ENCODE data around the gene NKIRAS2.

Gene NKIRAS2

DNA sequence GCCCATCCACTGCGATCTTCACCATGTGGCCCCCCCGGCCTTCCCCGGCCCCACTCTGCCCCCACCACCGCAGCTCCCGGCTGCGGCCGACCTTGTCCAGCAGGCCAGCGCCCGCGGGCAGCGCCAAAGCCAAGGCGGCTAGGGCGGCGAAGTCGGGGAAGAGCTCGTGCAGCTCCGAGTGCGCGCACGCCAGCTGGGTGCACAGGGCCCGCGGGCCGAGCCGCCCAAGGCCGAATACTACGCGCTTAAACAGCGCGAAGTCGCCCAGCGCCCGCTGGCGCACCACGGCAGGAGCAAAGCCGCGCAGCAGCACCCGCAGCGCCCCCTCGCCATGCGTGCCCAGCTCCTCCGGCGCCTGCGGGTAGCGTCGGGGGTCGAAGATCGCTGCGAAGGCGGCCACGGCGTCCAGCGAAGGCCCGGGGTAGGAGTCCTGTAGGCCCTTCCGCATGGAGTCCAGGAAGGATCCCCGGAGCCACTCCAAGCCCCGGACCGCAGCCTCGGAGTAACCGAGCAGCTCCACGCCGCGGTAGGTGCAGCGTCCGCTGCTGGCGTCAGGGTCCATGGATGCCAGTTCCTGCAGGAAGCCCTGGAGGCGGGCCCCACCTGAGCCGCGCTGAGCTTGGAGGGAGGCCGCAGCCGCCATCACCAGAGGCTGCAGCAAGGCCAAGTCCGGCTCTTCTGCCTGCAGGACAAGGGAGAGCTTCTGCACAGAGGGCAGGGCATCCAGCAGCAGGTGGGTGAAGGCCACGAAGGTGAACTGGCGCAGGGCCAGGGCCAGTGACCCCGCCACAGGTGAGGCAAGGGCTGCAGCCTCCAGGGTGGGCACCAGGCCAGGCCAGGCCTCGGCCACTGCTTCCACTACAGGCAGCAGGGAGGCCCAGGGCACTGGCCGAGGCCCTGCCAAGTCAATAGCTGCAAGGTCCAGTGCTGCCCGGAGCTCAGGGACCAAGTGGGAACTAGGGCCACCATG is 20.2 kb downstream of the NKIRAS2 start:
- DNase-seq (ENCODE audit: low read depth), result no peak
- no peak overlapping the region for H3K4me3 ChIP-seq (replicated peaks; ENCODE audit: low read depth, low read length)
- TF ChIP-seq, protein P1, sequence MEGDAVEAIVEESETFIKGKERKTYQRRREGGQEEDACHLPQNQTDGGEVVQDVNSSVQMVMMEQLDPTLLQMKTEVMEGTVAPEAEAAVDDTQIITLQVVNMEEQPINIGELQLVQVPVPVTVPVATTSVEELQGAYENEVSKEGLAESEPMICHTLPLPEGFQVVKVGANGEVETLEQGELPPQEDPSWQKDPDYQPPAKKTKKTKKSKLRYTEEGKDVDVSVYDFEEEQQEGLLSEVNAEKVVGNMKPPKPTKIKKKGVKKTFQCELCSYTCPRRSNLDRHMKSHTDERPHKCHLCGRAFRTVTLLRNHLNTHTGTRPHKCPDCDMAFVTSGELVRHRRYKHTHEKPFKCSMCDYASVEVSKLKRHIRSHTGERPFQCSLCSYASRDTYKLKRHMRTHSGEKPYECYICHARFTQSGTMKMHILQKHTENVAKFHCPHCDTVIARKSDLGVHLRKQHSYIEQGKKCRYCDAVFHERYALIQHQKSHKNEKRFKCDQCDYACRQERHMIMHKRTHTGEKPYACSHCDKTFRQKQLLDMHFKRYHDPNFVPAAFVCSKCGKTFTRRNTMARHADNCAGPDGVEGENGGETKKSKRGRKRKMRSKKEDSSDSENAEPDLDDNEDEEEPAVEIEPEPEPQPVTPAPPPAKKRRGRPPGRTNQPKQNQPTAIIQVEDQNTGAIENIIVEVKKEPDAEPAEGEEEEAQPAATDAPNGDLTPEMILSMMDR (IDR thresholded peaks at IDR 0.05; ENCODE audit: low read length, missing control alignments), result no peak

DNA sequence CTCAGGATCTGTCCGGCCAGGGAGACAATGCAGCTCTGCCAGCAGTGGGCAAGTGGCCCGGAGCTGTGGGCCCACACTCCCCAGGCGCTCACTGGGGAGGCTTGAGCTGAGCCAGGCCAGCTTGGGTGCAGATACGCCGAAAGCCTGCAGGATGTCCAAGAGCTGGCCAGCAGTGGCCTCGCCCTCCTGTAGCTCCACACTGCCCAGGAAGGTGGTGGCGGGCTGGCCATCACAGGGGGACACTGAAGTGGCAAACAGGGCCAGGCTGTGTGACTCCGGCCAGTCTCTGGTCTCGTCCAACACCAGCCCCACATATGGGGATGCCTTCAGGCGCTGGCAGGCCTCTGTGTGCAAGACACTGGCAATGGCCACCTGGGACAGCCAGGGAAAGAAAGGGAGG is 20.9 kb downstream of the NKIRAS2 start:
- TF ChIP-seq, protein P1 (IDR thresholded peaks at IDR 0.05; ENCODE audit: low read length, missing control alignments), result no peak
- H3K4me3 ChIP-seq (replicated peaks; ENCODE audit: low read depth, low read length), result no peak overlapping the region

DNA sequence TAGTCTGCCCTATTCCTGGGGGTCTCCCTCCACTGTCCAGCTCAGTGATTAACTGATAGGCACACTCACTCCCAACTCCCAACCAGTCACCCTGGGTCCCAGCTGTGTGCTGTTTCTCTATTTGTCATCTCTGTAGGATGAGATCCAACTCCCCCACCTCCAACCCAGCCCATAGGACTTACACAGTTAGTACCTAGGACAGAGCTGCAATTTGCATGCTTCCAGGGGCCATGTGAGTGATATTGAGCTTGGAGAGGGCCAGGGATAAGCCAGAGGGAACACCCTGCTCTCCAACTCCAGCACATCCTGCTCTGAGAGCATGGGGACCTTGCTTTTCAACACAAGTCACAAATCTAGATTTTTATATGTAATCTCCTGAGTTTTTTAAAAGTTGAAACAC is 21.7 kb downstream of the NKIRAS2 start:
- H3K4me3 ChIP-seq (replicated peaks; ENCODE audit: low read depth, low read length), result no peak overlapping the region
- TF ChIP-seq, protein P1 (IDR thresholded peaks at IDR 0.05; ENCODE audit: low read length, missing control alignments), result no peak
- DNase-seq (ENCODE audit: low read depth), result no peak

More for the DNA sequence above, 20.9 kb downstream of the NKIRAS2 start:
- DNase-seq (ENCODE audit: low read depth), result no peak

DNA sequence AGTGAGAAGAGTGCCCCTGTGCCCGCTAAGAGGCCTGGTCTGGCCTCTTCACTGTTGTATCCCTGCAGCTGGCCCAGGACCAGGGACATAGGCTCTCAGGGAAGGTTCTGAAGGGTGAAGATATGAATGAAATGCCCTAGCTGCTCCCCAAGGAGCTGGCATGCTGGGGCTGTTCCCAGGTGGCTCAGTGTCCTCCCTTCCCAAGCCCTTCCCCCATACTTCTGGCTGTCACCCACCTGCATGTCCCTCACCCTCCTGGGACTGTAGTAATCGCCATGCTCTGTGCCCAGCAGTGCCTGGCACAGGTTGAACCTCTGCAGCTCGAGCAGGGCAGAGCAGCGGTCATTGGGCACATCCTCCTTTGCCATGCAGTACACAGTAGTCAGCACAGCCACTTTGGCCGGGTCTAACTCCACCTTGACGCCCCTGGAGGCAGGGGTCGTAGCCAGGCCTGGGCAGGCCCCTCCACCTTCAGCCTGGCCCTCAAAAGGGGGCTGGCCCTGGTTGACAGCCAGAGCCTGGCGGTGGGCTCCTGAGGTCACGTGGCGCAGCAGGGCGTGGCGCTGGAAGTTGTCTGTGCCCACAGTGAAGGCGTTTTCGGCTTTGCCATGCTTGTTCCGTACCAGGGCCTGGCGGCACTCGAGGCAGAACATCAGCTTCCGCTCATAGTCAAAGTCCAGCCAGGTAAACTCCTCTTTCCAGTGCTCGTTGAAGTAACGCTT is 22.9 kb downstream of the NKIRAS2 start:
- no peak for DNase-seq (ENCODE audit: low read depth)
- H3K4me3 ChIP-seq (replicated peaks; ENCODE audit: low read depth, low read length), result no peak overlapping the region
- TF ChIP-seq, protein P1 (IDR thresholded peaks at IDR 0.05; ENCODE audit: low read length, missing control alignments), result no peak

DNA sequence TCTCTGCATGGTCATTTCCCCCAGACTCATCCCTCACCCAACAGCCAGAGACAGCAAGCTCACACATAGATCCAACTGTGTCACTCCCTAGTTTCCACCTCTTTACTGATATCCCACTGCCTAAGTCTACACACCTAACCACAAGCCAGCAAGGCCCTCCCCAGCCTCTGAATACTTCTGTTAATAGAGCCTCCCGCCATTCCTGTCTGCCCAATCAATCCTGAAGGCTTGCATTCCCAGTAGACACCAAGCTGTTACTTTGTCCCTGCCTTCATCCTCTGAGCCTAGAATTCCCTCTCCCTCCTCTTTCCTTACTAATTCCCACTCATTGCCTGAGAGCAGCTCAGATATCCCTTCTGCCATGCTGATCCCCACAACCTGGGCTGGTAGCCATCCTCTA is 25.8 kb downstream of the NKIRAS2 start:
- TF ChIP-seq, protein P1 (IDR thresholded peaks at IDR 0.05; ENCODE audit: low read length, missing control alignments), result no peak
- no peak for DNase-seq (ENCODE audit: low read depth)
- no peak overlapping the region for H3K4me3 ChIP-seq (replicated peaks; ENCODE audit: low read depth, low read length)

DNA sequence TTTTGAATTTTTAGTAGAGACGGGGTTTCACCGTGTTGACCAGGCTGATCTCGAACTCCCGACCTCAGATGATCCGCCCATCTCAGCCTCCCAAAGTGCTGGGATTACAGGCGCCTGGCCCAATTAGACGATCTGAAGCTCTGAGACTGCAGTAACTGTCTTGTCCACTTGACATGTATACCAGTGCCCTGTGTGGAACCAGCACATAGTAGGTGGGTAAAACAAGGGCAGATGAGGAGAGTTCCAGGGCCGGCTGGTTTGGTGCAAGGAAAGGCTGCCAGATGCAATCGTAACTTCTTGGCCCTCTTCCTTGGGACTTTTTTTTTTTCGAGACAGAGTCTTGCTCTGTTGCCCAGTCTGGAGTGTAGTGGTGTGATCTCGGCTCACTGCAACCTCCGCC is 27.5 kb downstream of the NKIRAS2 start:
- TF ChIP-seq, protein P1 (IDR thresholded peaks at IDR 0.05; ENCODE audit: low read length, missing control alignments), result no peak
- DNase-seq (ENCODE audit: low read depth), result no peak
- no peak overlapping the region for H3K4me3 ChIP-seq (replicated peaks; ENCODE audit: low read depth, low read length)

Data from fibroblast of pulmonary artery (primary cell).